K562 (cell line): ENCODE results near the gene GJC2. TPM values are rescaled to one million over a fixed set of nuclear protein-coding genes. Genes with fewer than 3 reads are reported as not detected.

Source experiments
- CC2D1A ChIP-seq: fragments of 450-650 bp; IDR thresholded peaks from 2 replicates; pipeline ENCODE4 v1.6.1; 2017; ENCODE audit warnings: mild to moderate bottlenecking
- HNRNPK ChIP-seq: fragments of 200-400 bp; formaldehyde crosslinking; IDR thresholded peaks from one replicate; pipeline ENCODE4 v1.6.1; 2018; ENCODE audit warnings: mild to moderate bottlenecking, low read depth, low read length; ENCODE audit not compliant: poor library complexity, severe bottlenecking
- MYBL2 ChIP-seq, 2 experiments: fragments of 450-650 bp in 1 of 2; sonication (generic) in 1 of 2; formaldehyde crosslinking in 1 of 2; IDR thresholded peaks; 2 replicates each; pipeline versions ENCODE4 v1.6.1 to v1.8.1; 2017 to 2022; ENCODE audit warnings: borderline replicate concordance in 1 of 2, inconsistent platforms in 1 of 2, low read depth in 1 of 2, mild to moderate bottlenecking in 1 of 2, missing genetic modification reagents in 1 of 2, moderate library complexity in 1 of 2
- NCOR1 ChIP-seq: fragments of 450-650 bp; IDR thresholded peaks from 2 replicates; pipeline ENCODE4 v1.6.1; 2016; ENCODE audit warnings: mild to moderate bottlenecking, moderate library complexity
- NFYB ChIP-seq: IDR thresholded peaks from 2 replicates; pipeline ENCODE4 v1.6.1; 2011; ENCODE audit warnings: mild to moderate bottlenecking, moderate library complexity; ENCODE audit not compliant: insufficient read length; ENCODE audit errors: extremely low read depth
- POLR2AphosphoS5 ChIP-seq: IDR thresholded peaks from 2 replicates; pipeline ENCODE4 v1.6.1; 2011; ENCODE audit warnings: mild to moderate bottlenecking, low read depth, low read length, moderate library complexity; ENCODE audit not compliant: control insufficient read depth, insufficient read depth
- SMAD3 ChIP-seq: fragments of 450-650 bp; formaldehyde crosslinking; conservative IDR thresholded peaks from 2 replicates; pipeline ENCODE4 v1.4.0; 2020; ENCODE audit warnings: mild to moderate bottlenecking
- SRSF7 ChIP-seq: fragments of 200-400 bp; formaldehyde crosslinking; optimal IDR thresholded peaks from 2 replicates; pipeline ENCODE3; 2017; ENCODE audit warnings: mild to moderate bottlenecking, low read depth, low read length
- WHSC1 ChIP-seq: IDR thresholded peaks from one replicate; pipeline ENCODE4 v1.6.1; 2012; ENCODE audit warnings: low read length, control low read depth, inconsistent platforms
- ZNF232 ChIP-seq: sonication (generic); formaldehyde crosslinking; IDR thresholded peaks from 2 replicates; pipeline ENCODE4 v1.8.0; 2022; ENCODE audit warnings: mild to moderate bottlenecking, missing genetic modification reagents
- ZNF778 ChIP-seq: fragments of 450-650 bp; formaldehyde crosslinking; IDR thresholded peaks from 2 replicates; pipeline ENCODE4 v1.4.0; 2020; ENCODE audit warnings: mild to moderate bottlenecking, moderate library complexity
- polyA plus RNA-seq, 8 experiments: library from polyadenylated mRNA; depleted of rRNA in 4 of 8; stranded (reverse) in 5 of 8; unstranded in 3 of 8; fragments of >200 nt; fragmentation: Nextera tagmentation in 2 of 8; fragmentation: Illumina TruSeq in 1 of 8; extraction: Ambion mirVana in 2 of 8; extraction: Trizol in 1 of 8; gene quantifications; 2 replicates each; pipeline versions ENCODE4 v1.2.1 to v1.2.3, GENCODE V29; 2011 to 2014; ENCODE audit warnings: inconsistent platforms in 1 of 8, missing spikeins in 1 of 8
- total RNA-seq, 7 experiments: library from RNA; depleted of rRNA in 6 of 7; stranded (reverse); fragments of >200 nt in 6 of 7; fragmentation: Illumina TruSeq in 2 of 7; extraction: Trizol in 2 of 7; gene quantifications; 2 replicates each; pipeline versions ENCODE4 v1.2.1 to v1.2.3, GENCODE V29; 2011 to 2021; ENCODE audit warnings: low replicate concordance in 1 of 7
- TF ChIP-seq, protein P1 (sequence below): fragments of 200-600 bp; sonication (generic); IDR thresholded peaks from one replicate; pipeline ENCODE4 v1.6.1; 2012; ENCODE audit warnings: mild to moderate bottlenecking, low read depth, low read length, inconsistent platforms
- TF ChIP-seq, protein P2 (sequence below): fragments of 450-650 bp; formaldehyde crosslinking; IDR thresholded peaks from 2 replicates; pipeline ENCODE4 v1.4.0; 2020; ENCODE audit warnings: mild to moderate bottlenecking, mixed read lengths

The GJC2 gene
- total and polyA plus RNA-seq, 9 of the 15 experiments (the other 6 are each of a cell fraction or from before 2014, with no cell fraction given), result 0.03 to 0.62 (median 0.11) TPM; not detected in 2

DNA sequence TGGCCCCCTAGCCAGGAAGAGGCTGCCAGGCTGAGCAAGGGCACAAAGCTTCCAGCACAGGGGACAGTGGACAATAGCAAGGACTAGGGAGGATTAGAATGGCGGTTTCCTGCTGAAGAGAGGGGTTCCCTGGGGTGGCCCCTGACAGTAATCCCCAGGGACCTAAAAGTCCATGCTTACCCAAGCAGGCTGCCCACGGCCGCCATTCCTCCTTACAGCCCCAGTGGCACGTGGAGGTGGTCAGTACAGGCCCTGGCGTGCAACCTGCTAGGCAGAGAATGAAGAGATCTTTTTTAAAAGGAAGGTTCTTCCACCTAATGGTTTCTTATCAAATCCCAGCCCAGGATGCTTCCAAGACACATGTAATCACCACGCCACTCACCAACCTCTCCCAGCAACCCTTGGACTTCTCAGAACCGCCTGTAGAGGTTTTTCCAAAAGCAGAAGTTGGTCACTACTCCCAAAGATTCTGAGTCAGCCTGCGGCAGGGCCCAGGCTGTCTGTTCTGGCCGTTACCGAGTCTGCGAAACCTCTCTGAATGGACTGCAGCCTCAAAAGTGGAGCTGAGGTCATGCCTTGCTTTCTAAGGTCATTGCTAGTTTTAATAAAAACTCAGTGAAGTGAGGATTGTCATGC, 41.6 kb upstream of the GJC2 start (continued):
- TF ChIP-seq, protein P1, sequence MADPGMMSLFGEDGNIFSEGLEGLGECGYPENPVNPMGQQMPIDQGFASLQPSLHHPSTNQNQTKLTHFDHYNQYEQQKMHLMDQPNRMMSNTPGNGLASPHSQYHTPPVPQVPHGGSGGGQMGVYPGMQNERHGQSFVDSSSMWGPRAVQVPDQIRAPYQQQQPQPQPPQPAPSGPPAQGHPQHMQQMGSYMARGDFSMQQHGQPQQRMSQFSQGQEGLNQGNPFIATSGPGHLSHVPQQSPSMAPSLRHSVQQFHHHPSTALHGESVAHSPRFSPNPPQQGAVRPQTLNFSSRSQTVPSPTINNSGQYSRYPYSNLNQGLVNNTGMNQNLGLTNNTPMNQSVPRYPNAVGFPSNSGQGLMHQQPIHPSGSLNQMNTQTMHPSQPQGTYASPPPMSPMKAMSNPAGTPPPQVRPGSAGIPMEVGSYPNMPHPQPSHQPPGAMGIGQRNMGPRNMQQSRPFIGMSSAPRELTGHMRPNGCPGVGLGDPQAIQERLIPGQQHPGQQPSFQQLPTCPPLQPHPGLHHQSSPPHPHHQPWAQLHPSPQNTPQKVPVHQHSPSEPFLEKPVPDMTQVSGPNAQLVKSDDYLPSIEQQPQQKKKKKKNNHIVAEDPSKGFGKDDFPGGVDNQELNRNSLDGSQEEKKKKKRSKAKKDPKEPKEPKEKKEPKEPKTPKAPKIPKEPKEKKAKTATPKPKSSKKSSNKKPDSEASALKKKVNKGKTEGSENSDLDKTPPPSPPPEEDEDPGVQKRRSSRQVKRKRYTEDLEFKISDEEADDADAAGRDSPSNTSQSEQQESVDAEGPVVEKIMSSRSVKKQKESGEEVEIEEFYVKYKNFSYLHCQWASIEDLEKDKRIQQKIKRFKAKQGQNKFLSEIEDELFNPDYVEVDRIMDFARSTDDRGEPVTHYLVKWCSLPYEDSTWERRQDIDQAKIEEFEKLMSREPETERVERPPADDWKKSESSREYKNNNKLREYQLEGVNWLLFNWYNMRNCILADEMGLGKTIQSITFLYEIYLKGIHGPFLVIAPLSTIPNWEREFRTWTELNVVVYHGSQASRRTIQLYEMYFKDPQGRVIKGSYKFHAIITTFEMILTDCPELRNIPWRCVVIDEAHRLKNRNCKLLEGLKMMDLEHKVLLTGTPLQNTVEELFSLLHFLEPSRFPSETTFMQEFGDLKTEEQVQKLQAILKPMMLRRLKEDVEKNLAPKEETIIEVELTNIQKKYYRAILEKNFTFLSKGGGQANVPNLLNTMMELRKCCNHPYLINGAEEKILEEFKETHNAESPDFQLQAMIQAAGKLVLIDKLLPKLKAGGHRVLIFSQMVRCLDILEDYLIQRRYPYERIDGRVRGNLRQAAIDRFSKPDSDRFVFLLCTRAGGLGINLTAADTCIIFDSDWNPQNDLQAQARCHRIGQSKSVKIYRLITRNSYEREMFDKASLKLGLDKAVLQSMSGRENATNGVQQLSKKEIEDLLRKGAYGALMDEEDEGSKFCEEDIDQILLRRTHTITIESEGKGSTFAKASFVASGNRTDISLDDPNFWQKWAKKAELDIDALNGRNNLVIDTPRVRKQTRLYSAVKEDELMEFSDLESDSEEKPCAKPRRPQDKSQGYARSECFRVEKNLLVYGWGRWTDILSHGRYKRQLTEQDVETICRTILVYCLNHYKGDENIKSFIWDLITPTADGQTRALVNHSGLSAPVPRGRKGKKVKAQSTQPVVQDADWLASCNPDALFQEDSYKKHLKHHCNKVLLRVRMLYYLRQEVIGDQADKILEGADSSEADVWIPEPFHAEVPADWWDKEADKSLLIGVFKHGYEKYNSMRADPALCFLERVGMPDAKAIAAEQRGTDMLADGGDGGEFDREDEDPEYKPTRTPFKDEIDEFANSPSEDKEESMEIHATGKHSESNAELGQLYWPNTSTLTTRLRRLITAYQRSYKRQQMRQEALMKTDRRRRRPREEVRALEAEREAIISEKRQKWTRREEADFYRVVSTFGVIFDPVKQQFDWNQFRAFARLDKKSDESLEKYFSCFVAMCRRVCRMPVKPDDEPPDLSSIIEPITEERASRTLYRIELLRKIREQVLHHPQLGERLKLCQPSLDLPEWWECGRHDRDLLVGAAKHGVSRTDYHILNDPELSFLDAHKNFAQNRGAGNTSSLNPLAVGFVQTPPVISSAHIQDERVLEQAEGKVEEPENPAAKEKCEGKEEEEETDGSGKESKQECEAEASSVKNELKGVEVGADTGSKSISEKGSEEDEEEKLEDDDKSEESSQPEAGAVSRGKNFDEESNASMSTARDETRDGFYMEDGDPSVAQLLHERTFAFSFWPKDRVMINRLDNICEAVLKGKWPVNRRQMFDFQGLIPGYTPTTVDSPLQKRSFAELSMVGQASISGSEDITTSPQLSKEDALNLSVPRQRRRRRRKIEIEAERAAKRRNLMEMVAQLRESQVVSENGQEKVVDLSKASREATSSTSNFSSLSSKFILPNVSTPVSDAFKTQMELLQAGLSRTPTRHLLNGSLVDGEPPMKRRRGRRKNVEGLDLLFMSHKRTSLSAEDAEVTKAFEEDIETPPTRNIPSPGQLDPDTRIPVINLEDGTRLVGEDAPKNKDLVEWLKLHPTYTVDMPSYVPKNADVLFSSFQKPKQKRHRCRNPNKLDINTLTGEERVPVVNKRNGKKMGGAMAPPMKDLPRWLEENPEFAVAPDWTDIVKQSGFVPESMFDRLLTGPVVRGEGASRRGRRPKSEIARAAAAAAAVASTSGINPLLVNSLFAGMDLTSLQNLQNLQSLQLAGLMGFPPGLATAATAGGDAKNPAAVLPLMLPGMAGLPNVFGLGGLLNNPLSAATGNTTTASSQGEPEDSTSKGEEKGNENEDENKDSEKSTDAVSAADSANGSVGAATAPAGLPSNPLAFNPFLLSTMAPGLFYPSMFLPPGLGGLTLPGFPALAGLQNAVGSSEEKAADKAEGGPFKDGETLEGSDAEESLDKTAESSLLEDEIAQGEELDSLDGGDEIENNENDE, result no peak
- TF ChIP-seq SMAD3 (CRISPR knock-in tag) (no peak), CC2D1A (no peak), MYBL2 (IDR thresholded peaks at IDR 0.05; ENCODE audit: low read depth) (no peak), MYBL2 (CRISPR knock-in tag; IDR thresholded peaks at IDR 0.05; ENCODE audit: borderline replicate concordance) (no peak), SRSF7 (no peak), NFYB (no peak), HNRNPK (no peak), ZNF232 (CRISPR knock-in tag) (no peak), NCOR1 (no peak), POLR2AphosphoS5 (0 out of 2 replicates have a peak, but pooled peaks have one; percentile 6), ZNF778 (CRISPR knock-in tag) (no peak), WHSC1 (no peak)
- TF ChIP-seq, protein P2, sequence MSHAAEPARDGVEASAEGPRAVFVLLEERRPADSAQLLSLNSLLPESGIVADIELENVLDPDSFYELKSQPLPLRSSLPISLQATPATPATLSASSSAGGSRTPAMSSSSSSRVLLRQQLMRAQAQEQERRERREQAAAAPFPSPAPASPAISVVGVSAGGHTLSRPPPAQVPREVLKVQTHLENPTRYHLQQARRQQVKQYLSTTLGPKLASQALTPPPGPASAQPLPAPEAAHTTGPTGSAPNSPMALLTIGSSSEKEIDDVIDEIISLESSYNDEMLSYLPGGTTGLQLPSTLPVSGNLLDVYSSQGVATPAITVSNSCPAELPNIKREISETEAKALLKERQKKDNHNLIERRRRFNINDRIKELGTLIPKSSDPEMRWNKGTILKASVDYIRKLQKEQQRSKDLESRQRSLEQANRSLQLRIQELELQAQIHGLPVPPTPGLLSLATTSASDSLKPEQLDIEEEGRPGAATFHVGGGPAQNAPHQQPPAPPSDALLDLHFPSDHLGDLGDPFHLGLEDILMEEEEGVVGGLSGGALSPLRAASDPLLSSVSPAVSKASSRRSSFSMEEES, result no peak
